Loucy (cell line): ENCODE results near the gene CCDC201.
A peak's percentile ranks its signal among the peaks of the same experiment; 100 is the strongest.

Experiments used
- H2AFZ ChIP-seq: fragments of 200-600 bp; sonication (generic); 2 replicates; pipeline ENCODE4 v1.6.0; 2016; ENCODE audit warnings: antibody characterized with exemption, mild to moderate bottlenecking, low read length, moderate library complexity
- H3F3A ChIP-seq: fragments of 200-600 bp; 2 replicates; pipeline ENCODE4 v1.6.0; 2016; ENCODE audit warnings: antibody characterized with exemption, low read depth, mild to moderate bottlenecking
- H3K27me3 ChIP-seq: fragments of 200-600 bp; sonication (generic); 2 replicates; pipeline ENCODE4 v1.6.1; 2014; ENCODE audit warnings: low read length, mild to moderate bottlenecking; ENCODE audit not compliant: insufficient read depth, poor library complexity, severe bottlenecking
- H3K36me3 ChIP-seq: fragments of 200-600 bp; sonication (generic); 2 replicates; pipeline ENCODE4 v1.6.1; 2016; ENCODE audit warnings: low read length; ENCODE audit not compliant: insufficient read depth
- H3K4me1 ChIP-seq: fragments of 200-600 bp; sonication (generic); 2 replicates; pipeline ENCODE4 v1.5.1; 2014; ENCODE audit warnings: low read length, mild to moderate bottlenecking; ENCODE audit not compliant: insufficient read depth, poor library complexity, severe bottlenecking
- H3K4me2 ChIP-seq: fragments of 200-600 bp; sonication (generic); 2 replicates; pipeline ENCODE4 v1.6.0; 2014; ENCODE audit warnings: antibody characterized with exemption, low read length, low read depth, mild to moderate bottlenecking; ENCODE audit not compliant: poor library complexity, severe bottlenecking
- H3K4me3 ChIP-seq: fragments of 200-600 bp; sonication (generic); 2 replicates; pipeline ENCODE4 v1.5.1; 2014; ENCODE audit warnings: low read length, mild to moderate bottlenecking, mixed read lengths; ENCODE audit not compliant: poor library complexity, severe bottlenecking
- H3K79me2 ChIP-seq: fragments of 200-600 bp; sonication (generic); 2 replicates; pipeline ENCODE4 v1.6.1; 2014; ENCODE audit warnings: low read length; ENCODE audit not compliant: insufficient read depth
- H3K9ac ChIP-seq: fragments of 200-600 bp; sonication (generic); 2 replicates; pipeline ENCODE4 v1.6.0; 2014; ENCODE audit warnings: mild to moderate bottlenecking, low read depth, low read length, moderate library complexity; ENCODE audit not compliant: poor library complexity, severe bottlenecking
- H3K9me2 ChIP-seq: fragments of 200-600 bp; sonication (generic); replicated peaks from 2 replicates; pipeline ENCODE4 v1.6.1; 2016; ENCODE audit warnings: low read depth, low read length, mixed read lengths
- H3K9me3 ChIP-seq: fragments of 200-600 bp; sonication (generic); 2 replicates; pipeline ENCODE4 v1.6.1; 2014; ENCODE audit warnings: mild to moderate bottlenecking, antibody characterized with exemption, low read length, low read depth; ENCODE audit not compliant: insufficient read depth
- H4K20me1 ChIP-seq: fragments of 200-600 bp; sonication (generic); 2 replicates; pipeline ENCODE4 v1.6.0; 2014; ENCODE audit warnings: antibody characterized with exemption, low read length, mild to moderate bottlenecking; ENCODE audit not compliant: insufficient read depth, poor library complexity, severe bottlenecking
- CTCF ChIP-seq: fragments of 200-600 bp; sonication (generic); conservative IDR thresholded peaks from 2 replicates; pipeline ENCODE4 v1.5.1; 2014; ENCODE audit warnings: mild to moderate bottlenecking, antibody characterized with exemption, low read length
- EZH2phosphoT487 ChIP-seq: fragments of 200-600 bp; IDR thresholded peaks from 2 replicates; pipeline ENCODE4 v1.6.1; 2018; ENCODE audit warnings: antibody characterized with exemption, mild to moderate bottlenecking, moderate library complexity, borderline replicate concordance

Gene CCDC201

DNA sequence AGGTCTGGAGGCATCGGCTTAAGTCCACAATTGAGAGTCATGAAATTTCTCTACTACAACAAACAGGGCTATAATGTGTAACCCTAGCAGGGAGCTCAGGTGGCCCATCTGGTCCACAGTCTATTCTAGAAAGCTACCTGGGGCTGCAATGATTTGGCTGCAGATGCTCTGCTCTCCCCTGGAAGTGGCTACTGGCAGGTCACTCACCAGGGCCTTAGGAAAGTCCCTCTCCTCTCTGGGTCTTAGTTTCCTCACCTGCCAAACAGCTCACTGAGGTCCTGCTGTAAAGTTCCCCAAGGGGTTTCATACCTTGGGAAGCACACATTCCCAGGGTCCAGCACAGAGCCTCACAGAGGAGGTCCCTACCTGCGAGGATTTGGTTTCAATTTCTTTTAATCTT, 45.7 kb upstream of the CCDC201 start:
- no peaks in the 10 kb centered on the region for H4K20me1 ChIP-seq
- no peaks in the 10 kb centered on the region for H3K27me3 ChIP-seq
- no peaks in the 10 kb centered on the region for H3K9me3 ChIP-seq
- TF ChIP-seq EZH2phosphoT487 (no peak), CTCF (no peak)
- no peaks in the 10 kb centered on the region for H3K36me3 ChIP-seq
- no peak overlapping the region for H3K4me3 ChIP-seq
- H3K9ac ChIP-seq: no peak overlapping the region
- no peaks in the 10 kb centered on the region for H3F3A ChIP-seq
- H2AFZ ChIP-seq: peak overlapping the region; percentile 73
- no peaks in the 10 kb centered on the region for H3K4me1 ChIP-seq
- H3K9me2 ChIP-seq: no peaks in the 10 kb centered on the region
- peak overlapping the region; percentile 49 for H3K4me2 ChIP-seq
- no peaks in the 10 kb centered on the region for H3K79me2 ChIP-seq

DNA sequence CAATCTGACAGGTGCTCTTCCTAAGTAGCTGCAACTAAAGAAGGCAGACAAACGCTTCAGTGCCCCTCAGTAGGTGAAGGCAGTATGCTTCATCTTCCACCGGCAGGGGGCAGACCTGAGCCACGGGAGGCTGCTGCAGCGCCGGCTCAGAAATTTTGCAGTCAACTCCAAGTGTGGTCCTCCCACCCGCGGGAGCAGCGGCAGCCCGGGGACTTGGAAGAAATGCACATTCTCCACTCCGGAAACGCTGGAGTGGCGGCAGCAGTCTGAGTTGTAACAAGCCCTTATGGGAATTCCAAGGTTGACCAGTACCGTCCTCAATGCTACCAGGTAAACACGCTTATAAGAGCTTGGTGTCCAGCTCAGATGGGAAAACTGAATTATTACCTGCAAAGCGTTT, 44.8 kb upstream of the CCDC201 start:
- Histone ChIP-seq H3K9me3 (no peaks in the 10 kb centered on the region), H2AFZ (peak overlapping the region; percentile 73)

DNA sequence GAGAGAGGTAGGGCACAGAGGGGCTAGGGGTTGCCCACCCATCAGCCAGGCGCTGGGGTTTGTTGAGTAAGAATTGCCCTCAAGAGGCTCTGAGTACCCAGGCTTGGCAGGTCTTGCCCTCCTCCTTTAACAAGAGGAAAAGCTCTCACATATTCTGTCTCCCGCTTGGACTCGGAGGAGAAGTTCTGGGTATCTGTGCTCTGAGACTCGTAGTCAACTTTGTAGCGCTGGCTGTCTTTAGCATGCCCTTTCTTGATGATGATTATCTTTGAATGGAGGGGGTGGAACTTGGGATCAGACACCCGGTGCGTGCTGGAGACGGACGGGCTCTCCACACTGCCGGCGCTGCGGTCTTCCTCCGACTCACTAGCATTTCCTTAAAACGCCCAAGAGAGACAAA, 44.2 kb upstream of the CCDC201 start:
- TF ChIP-seq CTCF (no peak), EZH2phosphoT487 (no peak)
- Histone ChIP-seq H3K9ac (no peak overlapping the region), H3K36me3 (no peaks in the 10 kb centered on the region), H3K4me1 (no peaks in the 10 kb centered on the region), H3K9me3 (no peaks in the 10 kb centered on the region), H2AFZ (no peak overlapping the region), H3K27me3 (no peaks in the 10 kb centered on the region), H4K20me1 (no peaks in the 10 kb centered on the region), H3F3A (no peaks in the 10 kb centered on the region), H3K4me3 (no peak overlapping the region), H3K4me2 (no peak overlapping the region), H3K79me2 (no peaks in the 10 kb centered on the region), H3K9me2 (no peaks in the 10 kb centered on the region)

More for the DNA sequence above, 44.8 kb upstream of the CCDC201 start:
- no peaks in the 10 kb centered on the region for H3K27me3 ChIP-seq
- no peaks in the 10 kb centered on the region for H3K36me3 ChIP-seq
- H4K20me1 ChIP-seq: no peaks in the 10 kb centered on the region
- no peak overlapping the region for H3K4me3 ChIP-seq
- no peaks in the 10 kb centered on the region for H3K4me1 ChIP-seq
- no peaks in the 10 kb centered on the region for H3F3A ChIP-seq
- no peaks in the 10 kb centered on the region for H3K79me2 ChIP-seq
- H3K4me2 ChIP-seq: no peak overlapping the region
- TF ChIP-seq CTCF (peak; percentile 91), EZH2phosphoT487 (no peak)
- H3K9ac ChIP-seq: no peak overlapping the region
- no peaks in the 10 kb centered on the region for H3K9me2 ChIP-seq
